ENCODE measurements around the gene UPK3BL2. TPM values are rescaled to one million over a fixed set of nuclear protein-coding genes. Genes with fewer than 3 reads are reported as not detected.
"Not testable (repeated sequence)": the region's sequence is repeated elsewhere in the genome, so short reads cannot be mapped to it uniquely, and the experiment has no call there.

The UPK3BL2 gene
- total and polyA plus RNA-seq, 9 of the 15 experiments (the other 6 are each of a cell fraction or from before 2014, with no cell fraction given) = 0.77 to 24.8 (median 6.9) TPM; not detected in 1

- peaks cover 6 to 11% of the 10 kb centered on the region in 2 experiments; a peak in 4 of 5 replicates for H3K4me1 ChIP-seq (replicated peaks in 1 of 2; ENCODE audit: control insufficient read depth in 2 of 2, insufficient read depth in 2 of 2, low read length in 2 of 2)
- H3K79me2 ChIP-seq (ENCODE audit: control insufficient read depth, insufficient read depth, low read length); H3K9me1 ChIP-seq (ENCODE audit: control insufficient read depth, insufficient read depth, low read length); BruUV-seq (replicated peaks); in situ Hi-C loops (cut with MboI); H3K36me3 ChIP-seq (ENCODE audit: control insufficient read depth, insufficient read depth, low read length); POLR2A ChIA-PET; FAIRE-seq; H3K4me2 ChIP-seq (ENCODE audit: insufficient read depth, low read length); H3K9me3 ChIP-seq (replicated peaks; ENCODE audit: control insufficient read depth, insufficient read depth, low read depth, low read length); H3K4me3 ChIP-seq; CTCF ChIA-PET (ENCODE audit: low intra/inter-chr PET ratio); ATAC-seq; H3K9ac ChIP-seq (ENCODE audit: insufficient read depth in 1 of 2, low read depth in 2 of 2, low read length in 2 of 2); H3K27me3 ChIP-seq (ENCODE audit: control insufficient read depth in 2 of 2, insufficient read depth in 2 of 2, low read length in 2 of 2); H3K27ac ChIP-seq (ENCODE audit: extremely low read depth, low read depth, low read length); DNase-seq (ENCODE audit: extremely low read depth in 1 of 4, low spot score in 3 of 4); intact Hi-C loops (cut with micrococcal nuclease); H4K20me1 ChIP-seq (replicated peaks; ENCODE audit: control insufficient read depth, insufficient read depth, low read length); H2AFZ ChIP-seq (ENCODE audit: low read depth, low read length): not testable (repeated sequence)
- 15% methylated on average over 4 of the region's 8 CpGs for WGBS (ENCODE audit: insufficient coverage, low coverage, missing lambda C conversion rate)
These were observed 32.9 kb downstream of the UPK3BL2 start for GRCh38 chr7:102510575-102510974.

GRCh38 chr7:102507410-102508088, 35.9 kb downstream of the UPK3BL2 start:
- H3K27me3 ChIP-seq (ENCODE audit: control insufficient read depth in 2 of 2, insufficient read depth in 2 of 2, low read length in 2 of 2); DNase-seq (ENCODE audit: extremely low read depth in 1 of 4, low spot score in 3 of 4); intact Hi-C loops (cut with micrococcal nuclease); H3K79me2 ChIP-seq (ENCODE audit: control insufficient read depth, insufficient read depth, low read length); BruUV-seq (replicated peaks); H3K9me1 ChIP-seq (ENCODE audit: control insufficient read depth, insufficient read depth, low read length); CTCF ChIA-PET (ENCODE audit: low intra/inter-chr PET ratio); H3K4me1 ChIP-seq (replicated peaks in 1 of 2; ENCODE audit: control insufficient read depth in 2 of 2, insufficient read depth in 2 of 2, low read length in 2 of 2); FAIRE-seq; H3K4me3 ChIP-seq; in situ Hi-C loops (cut with MboI); H4K20me1 ChIP-seq (replicated peaks; ENCODE audit: control insufficient read depth, insufficient read depth, low read length); H3K36me3 ChIP-seq (ENCODE audit: control insufficient read depth, insufficient read depth, low read length); H3K27ac ChIP-seq (ENCODE audit: extremely low read depth, low read depth, low read length); POLR2A ChIA-PET; H3K4me2 ChIP-seq (ENCODE audit: insufficient read depth, low read length); H3K9me3 ChIP-seq (replicated peaks; ENCODE audit: control insufficient read depth, insufficient read depth, low read depth, low read length): not testable (repeated sequence)
- Histone ChIP-seq H3K9ac (ENCODE audit: insufficient read depth in 1 of 2, low read depth in 2 of 2, low read length in 2 of 2) (peak overlapping the region in 1 of 2 experiments; percentile 65; a peak in 1 of 4 replicates), H2AFZ (ENCODE audit: low read depth, low read length) (0 out of 2 replicates have a peak overlapping the region, but pooled peaks have one; percentile 37)
- 0 out of 3 replicates have a peak, but pooled peaks have one; percentile 1 for ATAC-seq
- WGBS (ENCODE audit: insufficient coverage, low coverage, missing lambda C conversion rate) = 34% methylated on average over 2 of the region's 8 CpGs
